GM18505 (cell line): ENCODE measurements around the gene VEGFB.
A peak's percentile ranks its signal among the peaks of the same experiment; 100 is the strongest.

Experiments
- ATAC-seq: cut with Tn5 transposase; IDR thresholded peaks from one replicate; pipeline ENCODE4 v1.9.1; 2021; ENCODE audit not compliant: unreplicated experiment
- POLR2A ChIP-seq: IDR thresholded peaks from 4 replicates; pipeline ENCODE4 v1.6.1; 2011; ENCODE audit warnings: borderline replicate concordance; ENCODE audit not compliant: insufficient read depth, insufficient read length; ENCODE audit errors: extremely low read depth

VEGFB gene

DNA sequence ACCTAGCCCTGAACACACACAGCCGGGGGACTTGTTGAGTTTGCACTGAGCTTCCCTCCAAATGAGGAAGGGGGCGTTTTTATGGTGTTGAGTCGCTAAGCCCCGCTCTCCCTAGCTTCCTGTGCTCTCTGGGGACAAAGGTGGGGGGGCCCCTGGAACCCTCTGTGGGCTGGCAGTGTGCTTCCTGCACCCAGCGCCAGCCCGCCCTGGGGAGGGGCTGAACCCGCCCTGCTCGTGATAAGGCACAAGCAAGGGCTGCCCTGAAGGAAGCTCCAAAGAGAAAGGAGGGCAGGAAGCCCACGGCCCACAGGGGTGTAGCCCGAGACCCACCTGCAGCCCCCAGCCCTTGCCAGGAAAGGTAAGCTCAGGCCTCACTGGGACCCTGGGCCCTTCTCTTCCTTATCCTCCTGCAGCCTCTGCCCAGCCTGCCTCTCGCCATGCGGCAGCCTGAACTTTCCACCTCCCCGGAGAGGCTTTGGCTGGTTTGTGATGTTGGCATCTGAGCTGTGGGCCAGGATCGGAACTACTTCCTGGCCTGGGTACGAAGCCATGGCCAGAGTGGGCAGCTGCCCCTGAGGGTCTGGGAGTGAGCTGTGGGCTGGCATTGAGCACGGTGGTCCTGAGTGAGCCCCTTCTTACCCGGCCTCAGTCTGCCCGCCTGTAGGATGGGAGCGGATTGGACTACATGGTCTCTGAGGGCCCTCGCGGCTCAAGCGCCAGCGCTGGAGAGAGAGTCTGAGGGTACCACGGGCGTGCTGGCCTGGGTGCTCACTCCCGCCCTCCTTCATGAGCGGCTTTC lies 27.7 kb upstream of the VEGFB start, which contains the start of gene FERMT3:
Gene FERMT3, plus strand, starts transcription at position 265 of the 799 bp plus-strand sequence. CDS start 644 bp downstream, outside the sequence.
- no peak for ATAC-seq

DNA sequence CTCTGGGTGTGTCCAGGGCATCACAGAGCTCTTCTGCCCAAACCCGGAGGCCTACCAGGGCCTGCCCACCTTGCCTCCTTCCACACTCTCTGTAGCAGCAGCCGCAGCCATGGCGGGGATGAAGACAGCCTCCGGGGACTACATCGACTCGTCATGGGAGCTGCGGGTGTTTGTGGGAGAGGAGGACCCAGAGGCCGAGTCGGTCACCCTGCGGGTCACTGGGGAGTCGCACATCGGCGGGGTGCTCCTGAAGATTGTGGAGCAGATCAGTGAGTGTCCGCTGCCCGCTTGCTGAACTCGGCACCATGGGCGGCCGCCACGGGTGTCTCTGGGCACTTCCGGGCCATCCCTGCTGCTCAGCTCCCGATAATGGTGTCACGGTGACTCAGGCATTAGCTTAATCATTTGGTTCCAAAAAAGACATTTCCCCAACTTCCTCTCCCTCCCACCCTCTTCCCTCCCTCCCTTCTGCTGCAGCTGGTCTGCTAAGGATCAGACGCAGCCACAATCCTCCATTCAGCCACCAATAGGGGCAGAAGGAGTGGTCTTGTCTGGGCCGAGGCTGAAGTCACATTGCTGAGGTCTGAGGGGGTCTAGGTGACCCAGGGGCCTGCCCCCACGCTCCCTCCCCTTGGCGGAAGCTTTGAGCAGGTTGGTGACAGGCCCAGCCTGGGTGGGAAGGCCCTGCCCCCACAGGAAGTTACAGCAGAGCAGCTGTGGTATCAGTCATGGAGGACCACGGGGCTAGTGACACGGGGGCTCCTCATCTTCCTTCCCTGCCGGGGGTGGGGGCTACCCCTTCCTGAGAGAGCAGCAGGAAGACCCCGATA lies 26.9 kb upstream of the VEGFB start:
- peak; percentile 42 for ATAC-seq
- TF ChIP-seq POLR2A, result peak; percentile 81

More for the DNA sequence above, 27.7 kb upstream of the VEGFB start, which contains the start of gene FERMT3:
- TF ChIP-seq POLR2A, result peak; percentile 70

DNA sequence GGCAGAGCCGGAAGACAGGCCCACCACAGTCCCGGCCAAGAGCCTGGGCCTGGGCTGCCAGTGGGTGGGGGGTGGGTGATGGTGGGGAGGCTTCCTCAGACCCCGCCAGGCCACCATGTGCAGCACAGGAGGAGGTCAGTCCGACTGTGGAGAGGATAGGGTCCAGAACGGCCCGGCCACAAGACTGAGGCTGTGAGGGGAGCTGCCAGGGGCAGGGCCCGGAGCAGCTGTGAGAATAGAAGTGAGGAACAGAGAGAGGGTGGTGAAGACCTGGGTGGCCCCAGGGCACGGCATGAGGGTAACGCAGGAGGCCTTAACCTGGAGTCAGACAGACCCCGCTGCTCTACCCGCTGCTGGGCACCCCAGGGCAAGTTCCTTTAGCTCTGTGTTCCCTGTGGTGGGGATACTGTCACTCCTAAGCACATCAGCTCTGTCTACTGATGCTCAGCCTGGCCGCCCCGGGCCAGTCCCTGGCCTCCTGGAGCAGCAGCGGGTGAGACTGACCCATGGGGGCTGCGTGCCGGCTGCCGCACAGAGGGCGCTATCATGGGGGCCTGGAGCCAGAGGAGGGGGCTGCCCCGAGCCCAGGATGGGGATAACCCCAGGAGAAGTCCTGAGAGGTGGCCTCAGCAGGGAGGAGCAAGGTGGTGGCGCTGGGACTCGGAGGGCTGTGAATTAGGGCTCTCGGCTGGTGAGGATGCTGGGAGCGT lies 26.1 kb upstream of the VEGFB start:
- TF ChIP-seq POLR2A, result no peak
- ATAC-seq, result peak; percentile 6

DNA sequence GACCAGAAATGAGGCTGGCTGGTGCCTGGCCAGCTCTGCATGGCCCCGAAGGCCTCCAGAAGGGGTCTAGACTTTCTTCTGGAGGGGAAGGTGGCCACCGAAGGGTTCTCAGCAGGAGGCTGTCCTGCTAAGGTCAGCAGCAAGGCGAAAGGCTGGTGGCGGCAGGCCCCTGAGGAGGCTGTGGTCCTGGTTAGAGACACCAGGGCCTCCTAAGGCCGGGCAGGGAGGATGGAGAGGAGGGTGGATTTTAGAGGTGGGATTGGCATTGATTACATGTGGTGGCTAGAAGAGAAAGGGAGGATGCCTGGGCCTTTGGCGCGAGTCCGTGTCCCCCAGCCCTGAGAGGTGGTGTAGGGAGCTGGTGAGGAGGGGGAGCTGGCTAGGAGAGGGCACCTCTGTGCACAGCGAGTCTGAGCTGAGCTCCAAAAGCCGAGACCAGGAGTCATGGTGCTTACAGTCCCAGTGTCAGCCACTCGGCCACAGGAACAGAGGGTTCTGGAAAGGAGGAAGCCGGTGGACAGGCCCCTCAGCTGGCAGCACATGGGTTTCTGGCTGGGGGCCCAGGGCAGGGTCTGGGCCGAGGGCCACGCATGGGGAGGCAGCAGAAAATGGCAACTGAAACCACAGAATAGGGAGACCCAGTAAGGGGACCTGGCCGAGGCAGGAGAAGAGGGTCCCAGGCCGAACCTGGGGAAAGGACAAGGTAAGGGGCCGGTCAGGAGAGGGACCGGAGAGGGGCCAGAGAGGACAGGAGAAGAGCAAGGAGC lies 25.4 kb upstream of the VEGFB start:
- ATAC-seq, result no peak
- no peak for TF ChIP-seq POLR2A

GRCh38 chr11:64209563-64209843 lies 24.9 kb upstream of the VEGFB start:
- TF ChIP-seq POLR2A, result no peak
- no peak for ATAC-seq

DNA sequence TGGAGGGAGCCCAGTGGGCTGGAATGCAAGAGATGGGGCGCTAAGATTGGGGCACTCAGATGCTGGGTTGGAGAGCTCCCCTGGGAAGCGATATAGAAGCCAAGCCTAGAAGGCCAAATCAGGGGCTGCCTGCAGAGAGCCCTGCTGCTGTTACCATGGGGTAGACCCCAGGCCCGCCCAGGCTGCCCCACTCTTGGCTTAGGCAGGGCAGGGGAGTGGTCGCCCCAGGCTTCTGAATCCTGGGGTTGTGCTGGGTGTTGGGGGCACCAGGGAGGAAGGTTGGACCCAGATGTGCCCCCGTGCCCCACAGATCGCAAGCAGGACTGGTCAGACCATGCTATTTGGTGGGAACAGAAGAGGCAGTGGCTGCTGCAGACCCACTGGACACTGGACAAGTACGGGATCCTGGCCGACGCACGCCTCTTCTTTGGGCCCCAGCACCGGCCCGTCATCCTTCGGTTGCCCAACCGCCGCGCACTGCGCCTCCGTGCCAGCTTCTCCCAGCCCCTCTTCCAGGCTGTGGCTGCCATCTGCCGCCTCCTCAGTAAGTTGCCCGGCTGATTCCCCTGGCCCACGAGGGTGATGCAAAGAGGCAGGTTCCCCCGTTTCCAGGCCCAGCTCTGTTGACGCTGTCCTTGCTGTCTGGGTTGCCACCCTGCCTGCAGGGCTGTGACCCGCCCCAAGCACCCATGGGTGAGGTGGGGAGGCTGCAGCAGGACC lies 23.9 kb upstream of the VEGFB start:
- peak; percentile 20 for TF ChIP-seq POLR2A
- ATAC-seq, result no peak

DNA sequence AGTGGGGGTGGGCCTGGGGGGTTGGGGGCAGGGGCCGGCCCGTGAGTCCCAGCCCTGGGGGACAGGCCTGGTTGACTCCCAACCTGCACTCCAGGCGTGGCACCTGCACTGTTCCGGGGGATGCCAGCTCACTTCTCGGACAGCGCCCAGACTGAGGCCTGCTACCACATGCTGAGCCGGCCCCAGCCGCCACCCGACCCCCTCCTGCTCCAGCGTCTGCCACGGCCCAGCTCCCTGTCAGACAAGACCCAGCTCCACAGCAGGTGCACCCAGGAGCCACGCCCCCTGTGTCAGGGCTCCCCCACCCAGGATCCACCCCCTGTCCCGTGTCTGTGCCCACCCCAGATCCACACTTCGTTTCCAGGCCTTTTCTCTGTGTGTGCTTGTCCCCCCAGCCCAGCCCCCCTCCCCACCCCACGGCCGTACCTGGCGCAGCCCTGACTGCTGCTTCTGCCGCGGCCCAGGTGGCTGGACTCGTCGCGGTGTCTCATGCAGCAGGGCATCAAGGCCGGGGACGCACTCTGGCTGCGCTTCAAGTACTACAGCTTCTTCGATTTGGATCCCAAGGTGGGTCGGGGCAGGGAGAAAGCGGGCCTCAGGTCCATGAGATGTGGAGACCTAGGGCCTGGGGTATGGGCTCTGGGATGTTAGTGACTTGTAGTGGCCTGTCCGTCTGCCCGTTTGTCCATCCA lies 23.1 kb upstream of the VEGFB start:
- no peak for TF ChIP-seq POLR2A
- ATAC-seq, result no peak

DNA sequence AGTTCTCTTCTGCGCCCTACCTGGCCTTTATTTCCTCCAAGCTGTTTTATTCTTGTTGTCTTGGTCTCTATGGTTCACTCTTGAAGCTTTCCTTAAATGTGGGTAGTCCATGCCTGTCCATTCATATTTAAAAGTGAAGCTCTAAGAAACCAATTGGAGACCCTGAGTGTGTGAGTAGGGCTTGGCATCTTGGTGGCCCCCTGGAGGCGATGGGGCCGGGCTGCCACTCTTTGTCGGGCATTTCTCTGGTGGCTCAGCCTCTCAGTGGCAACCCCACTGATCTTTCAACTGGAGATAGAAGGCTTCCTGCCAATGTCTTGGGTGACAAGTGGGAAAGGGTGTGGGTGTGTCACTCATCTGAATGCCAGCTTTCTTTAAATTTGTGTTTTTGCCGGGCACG lies 17.5 kb upstream of the VEGFB start:
- no peak for TF ChIP-seq POLR2A
- no peak for ATAC-seq

GRCh38 chr11:64218628-64219353 lies 15.6 kb upstream of the VEGFB start:
- ATAC-seq, result no peak
- TF ChIP-seq POLR2A, result no peak

- no peak for TF ChIP-seq POLR2A
- no peak for ATAC-seq
Observed at GRCh38 chr11:64219354-64219684, 15.1 kb upstream of the VEGFB start.

DNA sequence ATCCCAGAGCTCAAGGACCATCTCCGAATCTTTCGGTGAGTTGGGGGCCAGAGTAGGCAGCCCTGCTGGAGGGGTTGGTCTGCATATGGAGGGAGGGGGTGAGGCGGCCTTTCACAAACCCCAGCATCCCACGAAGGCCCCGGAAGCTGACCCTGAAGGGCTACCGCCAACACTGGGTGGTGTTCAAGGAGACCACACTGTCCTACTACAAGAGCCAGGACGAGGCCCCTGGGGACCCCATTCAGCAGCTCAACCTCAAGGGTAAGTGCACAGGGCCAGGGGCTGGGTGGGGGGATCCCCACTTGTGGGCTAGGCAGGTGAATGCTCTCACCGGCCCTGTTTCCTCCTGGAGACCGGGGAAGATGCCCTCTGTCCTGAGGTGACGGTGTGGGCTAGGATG lies 14.6 kb upstream of the VEGFB start:
- TF ChIP-seq POLR2A, result no peak

More for the DNA sequence above, 14.6 kb upstream of the VEGFB start:
- ATAC-seq, result no peak
